Measurements from ENCODE around the gene MCTP1. TPM values are rescaled to one million over a fixed set of nuclear protein-coding genes. Genes with fewer than 3 reads are reported as not detected.

Gene MCTP1
- total RNA-seq, 1 experiment from 2014 or later = 5.6 TPM

DNA sequence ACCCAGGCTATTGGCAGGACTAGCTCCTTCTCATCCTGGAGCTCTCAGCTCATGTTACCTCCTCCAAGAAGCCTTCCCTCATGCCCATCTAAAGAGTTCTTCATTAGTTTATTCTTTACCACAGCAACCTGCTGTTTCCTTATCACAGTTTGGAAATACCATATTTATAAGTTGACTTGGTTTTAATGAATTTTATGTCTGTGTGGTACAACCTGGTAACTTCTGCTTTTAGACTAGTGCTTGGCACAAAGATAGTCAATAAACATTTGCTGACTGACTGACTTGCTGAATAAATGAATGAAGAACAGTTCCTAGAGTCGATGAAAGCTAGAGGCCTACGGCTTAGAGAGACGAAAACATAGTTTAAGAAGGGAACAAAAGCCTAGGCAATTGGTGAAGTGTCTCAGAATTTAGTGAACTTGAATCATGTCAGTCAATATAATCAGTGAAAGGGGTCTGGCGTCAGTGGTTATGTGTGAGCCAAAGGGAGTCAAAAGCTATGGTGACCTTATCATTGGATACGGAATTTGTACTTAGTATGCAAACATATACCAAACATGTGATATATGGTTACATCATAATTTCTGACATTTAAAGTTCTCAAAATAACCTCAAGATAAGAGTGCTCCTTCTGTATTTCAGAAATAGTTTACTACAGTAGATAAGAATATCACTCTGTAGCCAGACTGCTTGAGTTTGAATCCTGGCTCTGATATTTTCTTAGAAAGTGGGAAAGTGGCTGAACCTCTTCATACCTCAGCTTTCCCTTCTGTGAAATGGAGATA lies 239.5 kb downstream of the MCTP1 start:
- Mint-ChIP-seq H3K27ac (no peak overlapping the region), H3K36me3 (no peaks in the 10 kb centered on the region), H3K4me3 (no peak overlapping the region), H3K9me3 (no peaks in the 10 kb centered on the region), H3K27me3 (ENCODE audit: low read depth) (no peaks in the 10 kb centered on the region), H3K4me1 (peaks cover 13% of the 10 kb centered on the region)
- TF ChIP-seq, protein P1, sequence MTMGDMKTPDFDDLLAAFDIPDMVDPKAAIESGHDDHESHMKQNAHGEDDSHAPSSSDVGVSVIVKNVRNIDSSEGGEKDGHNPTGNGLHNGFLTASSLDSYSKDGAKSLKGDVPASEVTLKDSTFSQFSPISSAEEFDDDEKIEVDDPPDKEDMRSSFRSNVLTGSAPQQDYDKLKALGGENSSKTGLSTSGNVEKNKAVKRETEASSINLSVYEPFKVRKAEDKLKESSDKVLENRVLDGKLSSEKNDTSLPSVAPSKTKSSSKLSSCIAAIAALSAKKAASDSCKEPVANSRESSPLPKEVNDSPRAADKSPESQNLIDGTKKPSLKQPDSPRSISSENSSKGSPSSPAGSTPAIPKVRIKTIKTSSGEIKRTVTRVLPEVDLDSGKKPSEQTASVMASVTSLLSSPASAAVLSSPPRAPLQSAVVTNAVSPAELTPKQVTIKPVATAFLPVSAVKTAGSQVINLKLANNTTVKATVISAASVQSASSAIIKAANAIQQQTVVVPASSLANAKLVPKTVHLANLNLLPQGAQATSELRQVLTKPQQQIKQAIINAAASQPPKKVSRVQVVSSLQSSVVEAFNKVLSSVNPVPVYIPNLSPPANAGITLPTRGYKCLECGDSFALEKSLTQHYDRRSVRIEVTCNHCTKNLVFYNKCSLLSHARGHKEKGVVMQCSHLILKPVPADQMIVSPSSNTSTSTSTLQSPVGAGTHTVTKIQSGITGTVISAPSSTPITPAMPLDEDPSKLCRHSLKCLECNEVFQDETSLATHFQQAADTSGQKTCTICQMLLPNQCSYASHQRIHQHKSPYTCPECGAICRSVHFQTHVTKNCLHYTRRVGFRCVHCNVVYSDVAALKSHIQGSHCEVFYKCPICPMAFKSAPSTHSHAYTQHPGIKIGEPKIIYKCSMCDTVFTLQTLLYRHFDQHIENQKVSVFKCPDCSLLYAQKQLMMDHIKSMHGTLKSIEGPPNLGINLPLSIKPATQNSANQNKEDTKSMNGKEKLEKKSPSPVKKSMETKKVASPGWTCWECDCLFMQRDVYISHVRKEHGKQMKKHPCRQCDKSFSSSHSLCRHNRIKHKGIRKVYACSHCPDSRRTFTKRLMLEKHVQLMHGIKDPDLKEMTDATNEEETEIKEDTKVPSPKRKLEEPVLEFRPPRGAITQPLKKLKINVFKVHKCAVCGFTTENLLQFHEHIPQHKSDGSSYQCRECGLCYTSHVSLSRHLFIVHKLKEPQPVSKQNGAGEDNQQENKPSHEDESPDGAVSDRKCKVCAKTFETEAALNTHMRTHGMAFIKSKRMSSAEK (CRISPR knock-in tag; IDR thresholded peaks at IDR 0.05; ENCODE audit: borderline replicate concordance) = no peak
- no peak for TF ChIP-seq EMX1 (CRISPR knock-in tag; IDR thresholded peaks at IDR 0.05)
- TF ChIP-seq ZNF396 (CRISPR knock-in tag; IDR thresholded peaks at IDR 0.05; ENCODE audit: borderline replicate concordance) = no peak
- CTCF ChIA-PET = no interaction called here
- DNase-seq (ENCODE audit: low spot score) (no peak), ATAC-seq (no peak)
- POLR2A ChIA-PET = no interaction called here

DNA sequence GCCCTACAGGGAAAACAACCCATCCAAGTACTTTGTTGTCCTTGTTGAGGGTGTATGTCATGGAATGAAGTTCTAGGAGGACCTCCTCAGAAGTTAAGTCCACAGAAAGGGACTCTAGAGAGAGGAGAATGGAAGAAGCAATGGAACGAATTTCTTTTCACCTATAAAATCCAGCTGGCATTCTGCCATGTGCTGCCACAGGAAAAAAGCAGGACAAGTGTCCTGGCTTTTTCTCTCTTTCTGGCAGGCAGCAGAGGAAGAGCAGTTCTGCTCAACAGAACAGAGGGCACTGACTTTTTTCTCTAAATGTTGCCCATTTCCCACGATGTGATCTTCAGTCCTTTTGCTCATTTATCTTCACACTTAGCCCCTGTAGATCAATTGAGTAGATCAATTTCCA lies 240.8 kb downstream of the MCTP1 start:
- CTCF ChIA-PET = no interaction called here
- no peak overlapping the region for H3K27ac Mint-ChIP-seq
- H3K36me3 Mint-ChIP-seq = no peaks in the 10 kb centered on the region
- TF ChIP-seq ZNF396 (CRISPR knock-in tag; IDR thresholded peaks at IDR 0.05; ENCODE audit: borderline replicate concordance) = no peak
- no peak for TF ChIP-seq JUN (CRISPR knock-in tag; IDR thresholded peaks at IDR 0.05)
- no peak for TF ChIP-seq ZNF121 (CRISPR knock-in tag; IDR thresholded peaks at IDR 0.05)
- TF ChIP-seq ZBTB21 (CRISPR knock-in tag; IDR thresholded peaks at IDR 0.05; ENCODE audit: borderline replicate concordance) = no peak
- TF ChIP-seq NR2C2 (CRISPR knock-in tag; IDR thresholded peaks at IDR 0.05) = no peak
- TF ChIP-seq, protein P2, sequence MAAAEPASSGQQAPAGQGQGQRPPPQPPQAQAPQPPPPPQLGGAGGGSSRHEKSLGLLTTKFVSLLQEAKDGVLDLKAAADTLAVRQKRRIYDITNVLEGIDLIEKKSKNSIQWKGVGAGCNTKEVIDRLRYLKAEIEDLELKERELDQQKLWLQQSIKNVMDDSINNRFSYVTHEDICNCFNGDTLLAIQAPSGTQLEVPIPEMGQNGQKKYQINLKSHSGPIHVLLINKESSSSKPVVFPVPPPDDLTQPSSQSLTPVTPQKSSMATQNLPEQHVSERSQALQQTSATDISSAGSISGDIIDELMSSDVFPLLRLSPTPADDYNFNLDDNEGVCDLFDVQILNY (CRISPR knock-in tag; IDR thresholded peaks at IDR 0.05) = no peak
- TF ChIP-seq, protein P3, sequence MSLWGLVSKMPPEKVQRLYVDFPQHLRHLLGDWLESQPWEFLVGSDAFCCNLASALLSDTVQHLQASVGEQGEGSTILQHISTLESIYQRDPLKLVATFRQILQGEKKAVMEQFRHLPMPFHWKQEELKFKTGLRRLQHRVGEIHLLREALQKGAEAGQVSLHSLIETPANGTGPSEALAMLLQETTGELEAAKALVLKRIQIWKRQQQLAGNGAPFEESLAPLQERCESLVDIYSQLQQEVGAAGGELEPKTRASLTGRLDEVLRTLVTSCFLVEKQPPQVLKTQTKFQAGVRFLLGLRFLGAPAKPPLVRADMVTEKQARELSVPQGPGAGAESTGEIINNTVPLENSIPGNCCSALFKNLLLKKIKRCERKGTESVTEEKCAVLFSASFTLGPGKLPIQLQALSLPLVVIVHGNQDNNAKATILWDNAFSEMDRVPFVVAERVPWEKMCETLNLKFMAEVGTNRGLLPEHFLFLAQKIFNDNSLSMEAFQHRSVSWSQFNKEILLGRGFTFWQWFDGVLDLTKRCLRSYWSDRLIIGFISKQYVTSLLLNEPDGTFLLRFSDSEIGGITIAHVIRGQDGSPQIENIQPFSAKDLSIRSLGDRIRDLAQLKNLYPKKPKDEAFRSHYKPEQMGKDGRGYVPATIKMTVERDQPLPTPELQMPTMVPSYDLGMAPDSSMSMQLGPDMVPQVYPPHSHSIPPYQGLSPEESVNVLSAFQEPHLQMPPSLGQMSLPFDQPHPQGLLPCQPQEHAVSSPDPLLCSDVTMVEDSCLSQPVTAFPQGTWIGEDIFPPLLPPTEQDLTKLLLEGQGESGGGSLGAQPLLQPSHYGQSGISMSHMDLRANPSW (CRISPR knock-in tag; conservative IDR thresholded peaks at IDR 0.05; ENCODE audit: low read depth) = no peak
- TF ChIP-seq, protein P4, sequence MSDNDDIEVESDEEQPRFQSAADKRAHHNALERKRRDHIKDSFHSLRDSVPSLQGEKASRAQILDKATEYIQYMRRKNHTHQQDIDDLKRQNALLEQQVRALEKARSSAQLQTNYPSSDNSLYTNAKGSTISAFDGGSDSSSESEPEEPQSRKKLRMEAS (CRISPR knock-in tag; IDR thresholded peaks at IDR 0.05) = no peak
- no peak for TF ChIP-seq CBFB (CRISPR knock-in tag; IDR thresholded peaks at IDR 0.05; ENCODE audit: low read depth)
- no peak for TF ChIP-seq RORB (CRISPR knock-in tag; IDR thresholded peaks at IDR 0.05)
- TF ChIP-seq TEAD4 (CRISPR knock-in tag; IDR thresholded peaks at IDR 0.05) = no peak
- TF ChIP-seq, protein P5, sequence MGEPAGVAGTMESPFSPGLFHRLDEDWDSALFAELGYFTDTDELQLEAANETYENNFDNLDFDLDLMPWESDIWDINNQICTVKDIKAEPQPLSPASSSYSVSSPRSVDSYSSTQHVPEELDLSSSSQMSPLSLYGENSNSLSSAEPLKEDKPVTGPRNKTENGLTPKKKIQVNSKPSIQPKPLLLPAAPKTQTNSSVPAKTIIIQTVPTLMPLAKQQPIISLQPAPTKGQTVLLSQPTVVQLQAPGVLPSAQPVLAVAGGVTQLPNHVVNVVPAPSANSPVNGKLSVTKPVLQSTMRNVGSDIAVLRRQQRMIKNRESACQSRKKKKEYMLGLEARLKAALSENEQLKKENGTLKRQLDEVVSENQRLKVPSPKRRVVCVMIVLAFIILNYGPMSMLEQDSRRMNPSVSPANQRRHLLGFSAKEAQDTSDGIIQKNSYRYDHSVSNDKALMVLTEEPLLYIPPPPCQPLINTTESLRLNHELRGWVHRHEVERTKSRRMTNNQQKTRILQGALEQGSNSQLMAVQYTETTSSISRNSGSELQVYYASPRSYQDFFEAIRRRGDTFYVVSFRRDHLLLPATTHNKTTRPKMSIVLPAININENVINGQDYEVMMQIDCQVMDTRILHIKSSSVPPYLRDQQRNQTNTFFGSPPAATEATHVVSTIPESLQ (CRISPR knock-in tag; IDR thresholded peaks at IDR 0.05) = no peak
- TF ChIP-seq, protein P6, sequence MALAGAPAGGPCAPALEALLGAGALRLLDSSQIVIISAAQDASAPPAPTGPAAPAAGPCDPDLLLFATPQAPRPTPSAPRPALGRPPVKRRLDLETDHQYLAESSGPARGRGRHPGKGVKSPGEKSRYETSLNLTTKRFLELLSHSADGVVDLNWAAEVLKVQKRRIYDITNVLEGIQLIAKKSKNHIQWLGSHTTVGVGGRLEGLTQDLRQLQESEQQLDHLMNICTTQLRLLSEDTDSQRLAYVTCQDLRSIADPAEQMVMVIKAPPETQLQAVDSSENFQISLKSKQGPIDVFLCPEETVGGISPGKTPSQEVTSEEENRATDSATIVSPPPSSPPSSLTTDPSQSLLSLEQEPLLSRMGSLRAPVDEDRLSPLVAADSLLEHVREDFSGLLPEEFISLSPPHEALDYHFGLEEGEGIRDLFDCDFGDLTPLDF (CRISPR knock-in tag; IDR thresholded peaks at IDR 0.05) = no peak
- TF ChIP-seq FOXK1 (CRISPR knock-in tag; IDR thresholded peaks at IDR 0.05) = no peak
- TF ChIP-seq, protein P7, sequence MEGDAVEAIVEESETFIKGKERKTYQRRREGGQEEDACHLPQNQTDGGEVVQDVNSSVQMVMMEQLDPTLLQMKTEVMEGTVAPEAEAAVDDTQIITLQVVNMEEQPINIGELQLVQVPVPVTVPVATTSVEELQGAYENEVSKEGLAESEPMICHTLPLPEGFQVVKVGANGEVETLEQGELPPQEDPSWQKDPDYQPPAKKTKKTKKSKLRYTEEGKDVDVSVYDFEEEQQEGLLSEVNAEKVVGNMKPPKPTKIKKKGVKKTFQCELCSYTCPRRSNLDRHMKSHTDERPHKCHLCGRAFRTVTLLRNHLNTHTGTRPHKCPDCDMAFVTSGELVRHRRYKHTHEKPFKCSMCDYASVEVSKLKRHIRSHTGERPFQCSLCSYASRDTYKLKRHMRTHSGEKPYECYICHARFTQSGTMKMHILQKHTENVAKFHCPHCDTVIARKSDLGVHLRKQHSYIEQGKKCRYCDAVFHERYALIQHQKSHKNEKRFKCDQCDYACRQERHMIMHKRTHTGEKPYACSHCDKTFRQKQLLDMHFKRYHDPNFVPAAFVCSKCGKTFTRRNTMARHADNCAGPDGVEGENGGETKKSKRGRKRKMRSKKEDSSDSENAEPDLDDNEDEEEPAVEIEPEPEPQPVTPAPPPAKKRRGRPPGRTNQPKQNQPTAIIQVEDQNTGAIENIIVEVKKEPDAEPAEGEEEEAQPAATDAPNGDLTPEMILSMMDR (IDR thresholded peaks at IDR 0.05) = no peak
- no peak for TF ChIP-seq IRF2 (CRISPR knock-in tag; IDR thresholded peaks at IDR 0.05; ENCODE audit: borderline replicate concordance, low read depth)
- no peak for TF ChIP-seq KAT7 (CRISPR knock-in tag; IDR thresholded peaks at IDR 0.05; ENCODE audit: borderline replicate concordance)
- ATAC-seq (no peak), DNase-seq (ENCODE audit: low spot score) (no peak)
- H3K9me3 Mint-ChIP-seq = no peaks in the 10 kb centered on the region
- no peaks in the 10 kb centered on the region for H3K27me3 Mint-ChIP-seq (ENCODE audit: low read depth)
- H3K4me1 Mint-ChIP-seq = peaks cover 13% of the 10 kb centered on the region
- POLR2A ChIA-PET = no interaction called here
- no peak overlapping the region for H3K4me3 Mint-ChIP-seq

Data from WTC11 (cell line).